GM18873 (cell line): ENCODE measurements around the gene URB2.
"Not testable (repeated sequence)": the region's sequence is repeated elsewhere in the genome, so short reads cannot be mapped to it uniquely, and the experiment has no call there.

Source experiments
- ATAC-seq: cut with Tn5 transposase; IDR thresholded peaks from one replicate; pipeline ENCODE4 v1.9.1; 2021; ENCODE audit warnings: mild to moderate bottlenecking, moderate library complexity, moderate number of reproducible peaks; ENCODE audit not compliant: unreplicated experiment, low FRiP score

The URB2 gene

DNA sequence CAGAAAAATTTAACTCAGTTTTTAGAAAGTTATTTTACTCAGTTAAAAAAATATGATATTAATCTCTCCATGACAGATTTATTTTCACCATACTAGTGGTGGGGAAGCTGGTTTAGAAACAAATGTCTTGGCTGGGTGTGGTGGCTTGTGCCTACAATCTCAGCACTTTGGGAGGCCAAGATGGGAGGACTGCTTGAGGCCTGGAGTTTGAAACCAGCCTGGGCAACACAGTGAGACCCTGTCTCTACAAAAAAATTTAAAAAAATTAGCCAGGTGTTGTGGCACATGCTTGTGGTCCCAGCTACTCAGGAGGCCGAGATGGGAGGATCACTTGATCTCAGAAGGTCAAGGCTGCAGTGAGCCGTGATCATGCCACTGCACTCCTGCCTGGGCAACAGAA lies 17.5 kb upstream of the URB2 start:
- no peak for ATAC-seq

DNA sequence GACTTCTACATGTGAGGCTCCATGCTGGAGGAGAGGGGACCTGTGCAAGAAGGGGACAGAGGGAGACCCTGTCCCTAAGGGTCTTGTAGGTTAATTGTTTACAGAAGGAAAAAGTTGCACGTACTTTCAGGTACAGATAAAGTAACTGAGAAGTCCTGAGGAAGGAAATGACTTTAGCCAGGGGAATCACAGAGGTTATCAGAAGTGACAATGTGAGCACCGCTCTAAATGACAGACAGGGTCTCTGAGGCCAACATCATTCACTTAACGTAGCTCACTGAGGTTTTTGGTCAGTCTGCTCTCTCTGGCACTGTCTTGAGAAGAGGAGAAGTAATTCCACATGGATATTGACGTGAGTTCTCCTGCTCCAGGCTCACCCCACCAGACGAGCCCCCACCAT lies 12.1 kb upstream of the URB2 start:
- no peak for ATAC-seq

DNA sequence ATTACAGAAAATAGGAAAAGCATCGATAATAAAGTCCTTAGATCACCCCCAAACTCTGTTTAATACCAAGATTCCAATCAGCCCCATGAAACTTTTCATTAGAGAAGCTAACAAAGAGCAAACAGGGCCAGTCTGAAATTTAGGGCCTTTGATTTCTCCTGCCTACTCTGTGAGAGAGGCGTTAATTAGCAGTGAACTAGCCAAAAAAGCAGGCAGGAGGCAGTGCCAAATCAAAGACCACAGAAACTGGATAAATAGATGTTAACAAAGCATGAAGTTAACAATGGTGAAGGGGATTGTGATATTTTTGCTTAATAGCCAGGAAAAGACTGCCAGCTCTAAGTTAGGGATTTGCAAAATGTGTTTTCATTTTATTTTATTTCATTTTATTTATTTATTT lies 11.3 kb upstream of the URB2 start:
- ATAC-seq, result no peak

DNA sequence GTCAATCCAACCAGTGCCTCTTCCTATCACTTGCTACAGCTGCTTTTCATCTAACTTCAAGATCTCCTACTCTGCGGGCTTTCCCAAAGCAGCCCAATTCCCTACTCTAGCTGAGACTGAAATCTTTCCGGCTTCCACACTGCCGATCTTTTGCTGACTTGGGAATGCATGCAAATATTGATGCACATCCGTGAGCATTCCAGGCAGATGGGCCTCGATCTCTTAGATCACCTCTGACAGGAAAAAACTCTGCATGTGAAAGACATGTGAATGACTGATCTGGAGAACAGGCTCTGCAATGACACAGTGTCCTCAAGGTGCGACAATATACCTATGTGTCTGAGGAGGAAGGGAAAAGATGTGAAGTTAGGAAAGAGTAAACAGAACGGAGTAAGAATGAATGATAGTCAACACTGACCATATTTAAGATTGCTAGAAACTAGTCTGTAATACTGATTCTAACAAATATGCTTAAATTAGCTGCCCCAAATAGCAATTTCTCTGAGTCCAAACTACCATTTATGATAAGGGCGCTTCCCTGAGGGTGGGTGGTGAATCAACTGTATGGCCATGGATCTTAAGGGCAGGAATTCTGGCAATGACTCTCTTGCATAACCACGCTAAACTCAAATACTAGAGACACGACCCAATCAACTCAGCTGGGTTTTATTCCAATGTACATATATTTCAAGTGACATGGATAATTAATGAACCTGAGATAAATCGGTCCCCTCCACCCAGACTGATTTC lies 8.5 kb upstream of the URB2 start:
- no peak for ATAC-seq

DNA sequence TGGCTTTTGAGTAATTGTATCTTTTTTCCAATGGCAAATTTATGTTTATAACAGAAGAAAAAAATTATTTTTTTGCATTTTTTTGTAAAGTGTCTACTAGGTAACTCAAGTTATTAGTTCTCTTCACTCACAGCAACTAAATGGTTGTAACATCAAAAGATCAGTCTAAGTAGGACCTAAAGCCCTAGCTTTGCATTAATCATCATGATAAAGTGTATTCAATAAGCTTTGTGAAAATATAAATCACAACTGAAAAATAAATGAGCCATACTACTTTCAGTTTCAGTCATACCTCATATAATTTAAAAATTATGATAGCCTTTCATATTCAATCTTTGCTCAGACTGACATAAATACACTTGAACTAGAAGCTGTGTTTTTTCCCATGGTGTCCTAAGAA lies 7.0 kb upstream of the URB2 start:
- ATAC-seq, result no peak

DNA sequence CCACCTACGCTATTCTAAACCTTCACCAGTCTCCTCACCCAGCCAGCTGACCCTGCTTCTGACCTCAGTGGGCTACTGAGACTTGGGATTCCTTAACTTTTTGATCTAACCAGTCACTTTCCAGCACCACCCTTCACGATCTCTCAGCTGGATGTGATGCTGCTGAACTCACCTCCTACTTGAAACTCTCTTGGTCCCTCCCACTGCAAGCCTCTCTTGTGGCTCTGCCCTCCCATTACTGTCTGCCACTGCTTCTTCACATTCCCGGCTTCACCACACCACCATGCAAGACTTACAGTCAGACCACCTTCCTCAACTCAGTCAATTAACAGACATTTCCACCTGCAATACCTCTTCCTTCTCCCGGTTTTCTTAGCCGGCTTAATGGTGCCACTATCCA lies 6.4 kb upstream of the URB2 start:
- no peak for ATAC-seq

DNA sequence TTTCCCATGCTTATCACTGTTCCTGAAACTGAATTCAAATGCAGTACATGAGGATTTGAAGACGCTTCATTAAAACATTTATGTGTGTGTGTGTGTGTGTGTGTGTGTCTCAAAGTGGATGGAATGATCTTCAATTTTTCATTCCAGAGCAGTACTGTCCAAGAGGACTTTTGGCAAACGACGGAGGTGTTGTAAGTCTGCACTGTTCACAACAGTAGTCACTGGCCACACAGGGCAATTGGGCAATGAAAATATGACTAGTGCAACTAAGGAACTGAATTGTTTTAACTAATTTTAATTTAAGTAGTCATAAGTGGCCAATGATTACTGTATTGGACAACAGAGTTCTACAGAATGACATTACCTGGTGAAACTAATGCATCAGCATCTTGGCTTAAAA lies 5.2 kb upstream of the URB2 start:
- ATAC-seq, result no peak

DNA sequence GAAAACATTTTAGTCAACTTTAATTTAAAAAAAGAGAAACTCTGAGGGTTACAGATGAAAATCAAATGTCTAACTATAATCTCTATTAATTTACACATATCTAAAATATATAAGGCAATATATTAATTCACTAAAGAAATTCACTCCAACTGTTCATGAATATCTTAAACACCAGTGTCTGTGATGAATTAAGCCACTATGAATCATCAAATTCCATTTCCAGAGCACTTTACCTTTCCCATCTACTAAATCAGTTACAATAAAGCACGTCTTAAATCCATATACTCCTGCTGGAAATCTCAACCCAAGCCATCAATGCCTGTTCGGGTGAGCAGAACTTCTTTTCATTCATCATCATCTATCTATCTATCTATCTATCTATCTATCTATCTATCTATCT lies 4.4 kb upstream of the URB2 start:
- ATAC-seq, result no peak

DNA sequence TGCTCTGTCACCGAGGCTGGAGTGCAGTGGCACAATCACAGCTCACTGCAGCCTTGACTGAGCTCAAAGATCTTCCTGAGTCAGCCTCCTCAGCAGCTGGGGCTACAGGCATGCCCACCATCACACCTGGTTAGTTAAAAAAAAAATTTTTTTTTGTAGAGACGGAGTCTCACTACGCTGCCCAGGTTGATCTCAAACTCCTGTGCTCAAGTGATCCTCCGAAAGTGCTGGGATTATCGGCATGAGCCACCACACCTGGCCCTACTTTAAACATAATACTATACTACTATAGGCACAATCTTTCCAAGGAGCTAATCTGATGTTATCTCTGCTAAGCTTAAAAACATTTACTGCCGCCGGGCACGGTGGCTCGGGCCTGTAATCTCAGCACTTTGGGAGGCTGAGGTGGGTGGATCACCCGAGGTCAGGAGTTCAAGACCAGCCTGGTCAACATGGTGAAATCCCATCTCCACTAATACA lies 3.4 kb upstream of the URB2 start:
- ATAC-seq, result not testable (repeated sequence)

DNA sequence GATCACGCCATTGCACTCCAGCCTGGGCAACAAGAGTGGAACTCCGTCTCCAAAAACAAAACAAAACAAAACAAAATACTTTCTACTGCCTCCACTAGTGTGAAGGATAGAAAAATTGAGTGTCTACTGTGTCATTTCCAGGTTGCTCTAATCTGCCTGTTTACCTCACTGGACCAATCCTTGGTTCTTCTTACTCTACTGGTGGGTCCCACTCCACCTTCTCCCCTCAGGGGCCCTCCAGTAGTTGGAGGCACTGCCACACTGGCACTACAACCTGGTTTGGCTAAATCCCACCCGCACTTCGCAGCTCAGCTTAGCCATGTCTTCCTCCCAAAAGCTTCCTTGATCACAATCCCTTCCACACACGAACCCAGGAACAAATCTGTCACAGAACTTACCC lies 2.8 kb upstream of the URB2 start:
- no peak for ATAC-seq

DNA sequence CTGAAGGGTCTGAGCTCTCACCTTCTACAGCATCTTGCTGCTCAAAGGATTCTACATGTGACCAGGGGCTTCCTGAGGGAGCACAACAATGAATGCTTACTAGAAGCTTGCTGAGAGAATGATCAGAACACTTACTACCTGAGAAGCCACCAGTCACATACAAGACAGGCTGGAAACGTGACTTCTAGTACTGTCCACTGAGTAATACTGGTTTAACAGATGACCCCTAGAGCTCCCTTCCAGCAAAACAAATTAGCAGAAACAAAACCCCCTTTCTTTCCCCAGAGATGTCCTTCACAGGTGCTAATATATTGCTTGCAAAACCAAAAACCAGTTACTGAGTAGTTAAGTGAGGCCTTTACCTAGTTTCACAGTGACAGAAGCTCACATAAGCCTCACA lies 2.2 kb upstream of the URB2 start:
- ATAC-seq, result no peak

DNA sequence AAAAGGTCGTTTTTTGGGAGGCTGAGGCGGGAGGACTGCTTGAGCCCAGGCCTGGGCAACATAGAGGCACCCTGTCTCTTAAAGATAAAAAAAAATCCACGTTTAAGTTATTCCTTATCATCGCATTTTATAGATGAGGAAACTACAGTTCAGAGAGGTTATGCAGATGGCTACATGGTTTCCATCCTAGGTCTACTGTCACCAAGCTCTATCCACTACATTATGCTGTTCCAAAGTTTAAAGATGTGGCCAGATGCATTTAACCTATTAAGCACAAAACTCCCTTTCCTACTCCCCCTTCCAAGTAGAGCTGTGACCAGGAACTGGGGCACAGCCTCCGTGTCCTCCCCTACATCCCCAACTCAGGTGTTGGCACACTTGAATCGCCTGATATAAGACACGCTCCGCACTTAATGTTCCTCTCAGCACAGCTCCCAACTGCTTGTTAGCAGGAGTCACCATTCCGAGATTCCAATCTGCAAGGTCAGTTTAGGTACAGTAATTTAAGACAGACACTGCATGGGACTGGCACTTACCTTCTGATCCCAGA lies 1.5 kb upstream of the URB2 start:
- ATAC-seq, result no peak

DNA sequence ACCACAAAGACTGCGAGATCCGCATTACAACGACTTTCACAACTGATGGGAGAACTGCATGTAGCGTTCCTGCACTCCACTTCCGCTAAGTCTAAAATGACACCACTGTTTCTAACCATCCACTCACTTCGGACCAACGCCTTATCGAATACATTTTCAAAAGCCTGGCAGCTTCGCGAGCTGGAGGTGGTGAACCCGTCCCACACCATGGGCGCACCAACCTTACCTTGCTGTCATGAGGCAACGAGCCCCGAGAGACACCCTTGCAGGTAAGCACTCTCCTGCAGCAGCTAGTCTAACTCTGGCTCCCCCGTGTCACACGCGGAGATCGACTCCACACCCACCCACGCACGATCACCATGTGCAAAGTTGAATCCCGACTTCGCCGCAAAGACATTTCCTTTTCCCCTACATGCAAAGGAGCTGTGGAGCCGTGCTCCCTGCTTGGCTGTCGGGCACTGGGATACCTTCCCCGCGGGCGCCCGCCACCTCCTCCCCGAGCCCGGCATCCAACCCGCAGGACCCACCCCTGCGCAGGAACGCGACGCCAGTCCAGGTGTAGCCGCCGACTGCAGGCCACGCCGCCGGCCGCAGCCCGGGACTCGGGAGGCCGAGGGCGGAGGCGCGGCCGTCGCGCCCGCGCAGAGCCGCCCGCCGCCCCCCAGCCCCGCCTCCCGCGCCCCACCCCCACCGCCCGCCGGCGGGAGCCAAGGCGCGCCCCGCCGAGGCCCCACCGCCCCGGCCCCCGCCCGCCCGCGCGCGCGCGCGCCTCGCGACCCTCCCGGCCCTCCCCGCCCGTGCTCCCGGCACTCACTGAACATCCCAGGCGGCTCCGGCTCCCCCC lies 754 bp upstream of the URB2 start:
- ATAC-seq, result no peak

DNA sequence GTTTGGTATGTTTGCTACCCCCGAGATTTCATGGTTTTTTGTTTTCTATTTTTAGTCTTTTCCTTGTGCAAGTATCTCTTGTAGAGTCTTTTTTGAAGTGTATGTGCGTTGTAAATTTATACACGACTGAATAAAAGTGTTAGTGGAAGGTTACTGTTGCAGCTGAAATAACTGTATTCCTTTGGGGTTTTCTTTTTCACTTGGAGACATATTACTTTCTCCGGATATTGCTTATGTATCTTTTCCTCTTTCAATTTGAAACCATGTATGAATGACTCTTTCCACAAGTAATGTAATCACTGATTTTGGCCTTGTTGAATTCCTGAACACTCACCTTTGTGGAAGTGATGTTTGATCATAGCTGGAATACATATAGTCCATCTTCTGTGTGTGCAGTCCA lies 956 bp downstream of the URB2 start:
- no peak for ATAC-seq

DNA sequence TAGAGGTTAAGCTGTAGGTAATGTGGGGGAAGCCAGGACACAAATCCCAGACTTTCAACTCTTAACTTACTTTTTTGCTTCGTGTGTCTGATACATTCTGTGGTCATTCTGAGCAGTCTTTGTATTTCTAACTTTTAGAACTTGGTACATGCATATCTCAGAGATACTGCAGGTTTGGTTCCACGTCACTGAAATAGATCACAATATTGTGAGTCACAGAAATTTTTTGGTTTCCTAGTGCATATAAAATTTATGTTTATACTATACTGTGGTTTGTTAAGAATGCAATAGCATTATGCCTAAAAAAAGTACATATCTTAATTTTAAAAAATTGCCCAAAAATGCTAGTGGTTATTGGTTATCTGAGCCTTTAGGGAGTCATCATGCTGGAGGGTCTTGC lies 3.2 kb downstream of the URB2 start:
- no peak for ATAC-seq

DNA sequence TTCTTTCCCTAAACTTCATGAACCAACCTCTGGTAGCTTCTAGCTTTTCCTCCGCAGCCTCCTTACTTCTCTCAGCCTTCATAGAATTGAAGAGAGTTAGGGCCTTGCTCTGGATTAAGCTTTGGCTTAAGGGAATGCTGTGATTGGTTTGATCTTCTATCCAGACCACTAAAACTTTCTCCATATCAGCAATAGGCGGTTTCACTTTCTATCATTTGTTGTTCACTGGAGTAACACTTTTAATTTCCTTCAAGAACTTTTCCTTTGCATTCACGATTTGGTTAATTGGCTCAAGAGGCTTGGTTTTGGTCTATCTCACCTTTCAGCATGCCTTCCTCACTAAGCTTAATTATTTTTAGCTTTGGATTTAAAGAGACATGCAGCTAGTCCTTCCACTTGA lies 5.1 kb downstream of the URB2 start:
- no peak for ATAC-seq

DNA sequence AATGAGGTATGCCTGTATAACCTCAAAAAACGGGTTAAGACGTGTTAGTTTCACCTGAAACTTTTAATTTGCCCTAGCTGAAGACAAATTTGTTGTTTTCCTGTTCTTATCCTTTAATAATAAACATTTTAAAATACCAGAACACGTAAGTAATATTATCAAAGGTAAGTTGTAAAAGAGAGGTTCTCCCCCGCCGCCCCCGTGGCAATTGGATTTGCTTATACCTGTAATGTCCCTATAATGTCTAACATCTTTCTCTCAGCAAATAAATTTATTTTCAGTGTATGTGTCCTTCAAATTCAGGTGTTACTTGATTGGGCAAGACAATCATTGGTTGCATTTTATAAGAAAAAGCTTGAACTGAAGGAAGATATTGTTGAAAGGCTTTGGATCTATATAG lies 5.9 kb downstream of the URB2 start:
- no peak for ATAC-seq

DNA sequence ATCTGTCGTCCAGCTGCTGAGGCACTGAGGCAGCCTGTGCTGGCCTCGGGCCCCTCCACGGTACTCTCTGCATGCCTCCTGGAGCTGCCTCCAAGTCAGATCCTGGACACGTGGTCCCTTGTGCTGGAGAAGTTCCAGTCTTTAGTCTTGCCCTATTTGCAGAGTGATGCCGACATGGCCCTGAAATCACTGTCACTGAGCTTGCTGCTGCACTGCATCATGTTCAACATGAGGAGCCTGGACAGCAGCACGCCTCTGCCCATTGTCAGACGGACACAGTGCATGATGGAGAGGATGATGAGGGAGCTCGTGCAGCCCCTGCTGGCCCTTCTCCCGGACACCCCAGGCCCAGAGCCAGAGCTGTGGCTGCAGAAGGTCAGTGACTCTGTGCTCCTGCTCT lies 10.0 kb downstream of the URB2 start:
- ATAC-seq, result no peak

DNA sequence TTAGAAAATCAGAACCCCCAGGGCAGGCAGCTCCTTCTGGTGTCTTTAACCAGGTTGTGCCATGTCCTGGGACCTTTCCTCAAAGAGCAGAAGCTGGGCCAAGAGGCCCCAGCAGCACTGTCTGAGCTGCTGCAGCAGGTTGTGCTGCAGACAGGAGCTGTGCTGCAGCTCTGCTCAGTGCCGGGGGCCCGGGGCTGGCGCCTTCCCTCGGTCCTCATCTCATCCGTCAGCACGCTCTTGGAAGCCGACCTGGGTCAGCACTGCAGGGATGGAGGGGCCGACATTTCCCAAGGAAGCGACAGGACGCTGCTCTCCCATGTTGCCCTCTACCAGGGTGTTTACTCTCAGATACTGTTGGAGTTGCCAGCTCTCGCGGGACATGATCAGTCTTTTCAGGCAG lies 11.7 kb downstream of the URB2 start:
- no peak for ATAC-seq

DNA sequence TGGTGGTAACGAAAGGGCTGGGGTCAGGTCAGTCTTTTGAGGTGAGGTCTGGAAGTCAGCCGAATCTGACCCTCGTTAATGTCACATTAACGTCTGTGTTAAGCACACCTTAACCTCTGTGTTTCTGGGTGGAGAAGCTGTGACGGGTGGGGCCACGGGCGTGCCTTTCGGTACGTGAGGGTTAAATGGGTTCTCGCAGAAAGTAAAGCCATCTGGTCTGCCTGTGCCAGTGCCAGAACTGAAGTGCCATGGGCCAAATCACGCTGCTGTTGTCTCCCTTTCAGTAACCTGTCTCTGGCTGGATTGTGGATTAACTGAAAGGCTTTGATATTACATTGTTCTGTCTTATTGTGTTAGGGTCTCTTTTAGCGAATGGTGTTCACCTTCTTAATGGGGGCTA lies 14.4 kb downstream of the URB2 start:
- no peak for ATAC-seq

DNA sequence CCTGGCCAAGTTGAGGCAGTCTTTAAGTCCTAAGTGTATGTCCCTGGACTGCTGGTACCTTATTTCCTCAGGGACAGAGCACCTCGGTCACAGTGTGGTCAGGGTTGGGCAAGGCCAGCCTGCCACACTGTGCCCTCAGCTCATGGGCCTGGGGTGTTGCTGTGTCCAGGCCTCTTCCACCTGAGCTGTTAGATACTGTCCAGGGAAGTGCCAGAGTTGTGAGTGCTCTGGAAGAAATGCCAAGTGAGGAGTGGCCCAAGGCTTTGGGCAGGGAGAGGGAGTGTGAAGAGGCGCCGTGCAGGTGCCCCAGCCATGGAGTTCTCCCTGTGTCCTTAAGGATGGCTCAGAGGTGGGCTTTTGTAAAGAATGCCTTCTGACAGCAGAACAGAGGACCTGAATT lies 15.3 kb downstream of the URB2 start:
- ATAC-seq, result no peak

DNA sequence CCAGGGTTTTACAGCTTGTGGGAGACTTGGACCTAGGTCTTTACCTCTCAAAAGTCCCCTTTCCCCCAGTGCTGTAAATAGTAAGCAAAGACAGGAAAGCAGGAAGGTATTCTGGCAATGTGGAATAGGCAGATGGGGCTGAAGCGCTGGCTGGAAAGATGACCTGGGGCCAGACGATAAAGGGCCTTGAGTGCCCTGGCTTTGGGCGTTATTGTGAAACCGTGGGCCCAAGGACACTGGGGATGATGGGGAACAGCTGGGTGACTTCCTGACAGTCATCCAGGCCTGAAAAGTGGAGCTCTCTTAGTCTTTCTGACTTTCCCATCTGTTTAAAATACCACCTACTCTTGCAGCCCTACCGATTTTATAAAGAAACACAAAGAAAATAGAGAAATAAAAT lies 16.3 kb downstream of the URB2 start:
- no peak for ATAC-seq
